ENCODE measurements around the gene PCDHA12.
"Not testable (repeated sequence)": the region's sequence is repeated elsewhere in the genome, so short reads cannot be mapped to it uniquely, and the experiment has no call there.

The PCDHA12 gene

GRCh38 chr5:140857177-140857986 lies 17.7 kb upstream of the PCDHA12 start:
- DNase-seq (ENCODE audit: low read depth) = no peak

DNA sequence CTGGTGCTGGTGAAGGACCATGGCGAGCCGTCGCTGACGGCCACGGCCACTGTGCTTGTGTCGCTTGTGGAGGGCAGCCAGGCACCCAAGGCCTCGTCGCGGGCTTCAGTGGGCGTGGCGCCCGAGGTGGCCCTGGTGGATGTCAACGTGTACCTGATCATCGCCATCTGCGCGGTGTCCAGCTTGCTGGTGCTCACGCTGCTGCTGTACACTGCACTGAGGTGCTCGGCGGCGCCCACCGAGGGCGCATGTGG lies 17.2 kb upstream of the PCDHA12 start:
- DNase-seq (ENCODE audit: low read depth) = no peak

GRCh38 chr5:140862441-140863295 lies 12.4 kb upstream of the PCDHA12 start:
- no peak for DNase-seq (ENCODE audit: low read depth)

GRCh38 chr5:140868721-140869554 lies 6.2 kb upstream of the PCDHA12 start, which contains the start of gene PCDHA11:
PCDHA11 (plus strand) TSS chr5:140868957; CDS start chr5:140869104, 147 bp downstream.
- no peak for DNase-seq (ENCODE audit: low read depth)

- DNase-seq (ENCODE audit: low read depth) = no peak
These were observed 5.6 kb upstream of the PCDHA12 start for GRCh38 chr5:140869555-140869886.

DNA sequence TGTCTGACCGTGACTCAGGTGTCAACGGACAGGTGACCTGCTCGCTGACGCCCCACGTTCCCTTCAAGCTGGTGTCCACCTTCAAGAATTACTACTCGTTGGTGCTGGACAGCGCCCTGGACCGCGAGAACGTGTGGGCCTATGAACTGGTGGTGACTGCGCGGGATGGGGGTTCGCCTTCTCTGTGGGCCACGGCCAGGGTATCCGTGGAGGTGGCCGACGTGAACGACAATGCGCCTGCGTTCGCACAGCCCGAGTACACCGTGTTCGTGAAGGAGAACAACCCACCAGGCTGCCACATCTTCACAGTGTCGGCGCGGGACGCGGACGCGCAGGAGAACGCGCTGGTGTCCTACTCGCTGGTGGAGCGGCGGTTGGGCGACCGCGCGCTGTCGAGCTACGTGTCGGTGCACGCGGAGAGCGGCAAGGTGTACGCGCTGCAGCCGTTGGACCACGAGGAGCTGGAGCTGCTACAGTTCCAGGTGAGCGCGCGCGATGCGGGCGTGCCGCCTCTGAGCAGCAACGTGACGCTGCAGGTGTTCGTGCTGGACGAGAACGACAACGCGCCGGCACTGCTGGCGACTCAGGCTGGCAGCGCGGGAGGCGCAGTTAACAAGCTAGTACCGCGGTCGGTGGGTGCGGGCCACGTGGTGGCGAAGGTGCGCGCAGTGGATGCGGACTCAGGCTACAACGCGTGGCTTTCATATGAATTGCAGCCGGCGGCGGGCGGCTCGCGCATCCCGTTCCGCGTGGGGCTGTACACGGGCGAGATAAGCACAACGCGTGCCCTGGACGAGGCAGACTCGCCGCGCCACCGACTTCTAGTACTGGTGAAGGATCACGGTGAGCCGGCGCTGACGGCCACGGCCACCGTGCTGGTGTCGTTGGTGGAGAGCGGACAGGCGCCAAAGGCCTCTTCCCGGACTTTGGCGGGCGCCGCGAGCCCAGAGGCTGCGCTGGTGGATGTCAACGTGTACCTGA lies 4.6 kb upstream of the PCDHA12 start:
- DNase-seq (ENCODE audit: low read depth) = no peak

DNA sequence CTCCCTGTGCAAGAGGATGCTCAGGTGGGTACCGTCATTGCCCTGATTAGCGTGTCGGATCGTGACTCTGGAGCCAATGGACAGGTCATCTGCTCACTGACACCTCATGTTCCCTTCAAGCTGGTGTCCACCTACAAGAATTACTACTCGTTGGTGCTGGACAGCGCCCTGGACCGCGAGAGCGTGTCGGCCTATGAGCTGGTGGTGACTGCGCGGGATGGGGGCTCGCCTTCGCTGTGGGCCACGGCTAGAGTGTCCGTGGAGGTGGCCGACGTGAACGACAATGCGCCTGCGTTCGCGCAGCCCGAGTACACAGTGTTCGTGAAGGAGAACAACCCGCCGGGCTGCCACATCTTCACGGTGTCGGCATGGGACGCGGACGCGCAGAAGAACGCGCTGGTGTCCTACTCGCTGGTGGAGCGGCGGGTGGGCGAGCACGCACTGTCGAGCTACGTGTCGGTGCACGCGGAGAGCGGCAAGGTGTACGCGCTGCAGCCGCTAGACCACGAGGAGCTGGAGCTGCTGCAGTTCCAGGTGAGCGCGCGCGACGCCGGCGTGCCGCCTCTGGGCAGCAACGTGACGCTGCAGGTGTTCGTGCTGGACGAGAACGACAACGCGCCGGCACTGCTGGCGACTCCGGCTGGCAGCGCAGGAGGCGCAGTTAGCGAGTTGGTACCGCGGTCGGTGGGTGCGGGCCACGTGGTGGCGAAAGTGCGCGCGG lies 1.6 kb downstream of the PCDHA12 start:
- not testable (repeated sequence) for DNase-seq (ENCODE audit: low read depth)

- DNase-seq (ENCODE audit: low read depth) = no peak
These were observed 2.1 kb downstream of the PCDHA12 start for GRCh38 chr5:140877262-140877581.

DNA sequence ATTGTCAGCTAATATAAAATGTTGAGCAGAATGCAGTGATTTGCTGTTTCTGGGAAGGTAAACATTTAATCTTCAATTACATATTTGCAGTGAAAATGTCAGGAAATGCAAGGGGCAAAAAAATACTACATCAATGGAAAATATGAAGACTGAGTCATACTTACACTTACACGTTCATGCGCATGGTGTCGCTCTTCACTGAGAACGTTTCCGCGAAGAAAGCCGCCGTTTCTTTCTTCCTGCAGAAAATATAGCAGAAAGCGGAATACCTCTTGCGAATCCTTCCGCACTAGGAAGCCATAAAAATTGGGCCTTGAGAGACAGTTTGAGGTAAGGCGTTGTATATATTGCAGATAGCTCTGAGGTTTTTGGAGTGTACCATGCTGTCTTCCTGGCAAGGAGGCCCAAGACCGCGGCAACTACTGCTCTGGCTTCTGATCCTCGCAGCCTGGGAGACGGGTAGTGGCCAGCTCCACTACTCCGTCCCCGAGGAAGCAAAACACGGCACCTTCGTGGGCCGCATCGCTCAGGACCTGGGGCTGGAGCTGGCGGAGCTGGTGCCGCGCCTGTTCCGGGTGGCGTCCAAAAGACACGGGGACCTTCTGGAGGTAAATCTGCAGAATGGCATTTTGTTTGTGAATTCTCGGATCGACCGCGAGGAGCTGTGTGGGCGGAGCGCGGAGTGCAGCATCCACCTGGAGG lies 6.9 kb downstream of the PCDHA12 start, which contains the start of gene PCDHA13:
PCDHA13 (plus strand) TSS at position 236 of the 702 bp plus-strand sequence; CDS start at position 381, 145 bp downstream.
- DNase-seq (ENCODE audit: low read depth) = no peak

DNA sequence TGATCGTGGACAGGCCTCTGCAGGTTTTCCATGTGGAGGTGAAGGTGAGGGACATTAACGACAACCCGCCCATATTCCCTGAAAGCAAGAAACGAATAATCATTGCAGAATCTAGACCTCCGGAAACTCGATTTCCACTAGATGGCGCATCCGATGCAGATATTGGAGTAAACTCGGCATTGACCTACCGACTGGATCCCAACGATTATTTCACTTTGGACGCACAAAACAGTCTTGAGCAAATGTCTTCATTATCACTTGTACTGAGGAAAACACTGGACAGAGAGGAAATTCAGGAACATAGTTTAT lies 7.4 kb downstream of the PCDHA12 start:
- DNase-seq (ENCODE audit: low read depth) = no peak

DNA sequence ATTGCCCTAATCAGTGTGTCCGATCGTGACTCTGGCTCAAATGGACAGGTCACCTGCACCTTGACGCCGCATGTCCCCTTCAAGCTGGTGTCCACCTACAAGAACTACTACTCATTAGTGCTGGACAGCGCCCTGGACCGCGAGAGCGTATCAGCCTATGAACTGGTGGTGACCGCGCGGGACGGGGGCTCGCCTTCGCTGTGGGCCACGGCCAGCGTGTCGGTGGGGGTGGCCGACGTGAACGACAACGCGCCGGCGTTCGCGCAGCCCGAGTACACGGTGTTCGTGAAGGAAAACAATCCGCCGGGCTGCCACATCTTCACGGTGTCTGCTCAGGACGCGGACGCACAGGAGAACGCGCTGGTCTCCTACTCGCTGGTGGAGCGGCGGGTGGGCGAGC lies 8.3 kb downstream of the PCDHA12 start:
- DNase-seq (ENCODE audit: low read depth) = no peak

- no peak for DNase-seq (ENCODE audit: low read depth)
These were observed 9.0 kb downstream of the PCDHA12 start for GRCh38 chr5:140883927-140884697.

DNA sequence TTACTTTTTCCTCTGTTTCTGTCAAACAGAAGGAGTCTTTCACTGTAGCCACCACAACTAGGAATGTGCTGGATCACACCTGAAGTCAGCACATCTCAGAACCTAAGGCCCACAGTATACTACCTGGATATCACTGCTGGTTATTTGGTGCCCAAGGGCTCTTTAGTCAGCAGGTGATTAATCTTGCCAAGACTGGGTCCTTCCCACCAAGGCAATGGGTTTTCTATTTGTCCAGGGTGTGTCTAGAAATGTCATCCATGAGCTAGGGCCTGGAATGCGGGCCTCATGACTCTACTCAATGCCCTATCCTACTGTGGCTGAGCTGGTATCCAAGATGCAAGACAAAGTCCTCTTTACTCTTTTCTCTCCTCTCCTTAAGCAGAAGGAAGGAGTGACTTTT lies 41.2 kb downstream of the PCDHA12 start:
- no peak for DNase-seq (ENCODE audit: low read depth)

GRCh38 chr5:140923601-140924000 lies 48.5 kb downstream of the PCDHA12 start:
- no peak for DNase-seq (ENCODE audit: low read depth)

DNA sequence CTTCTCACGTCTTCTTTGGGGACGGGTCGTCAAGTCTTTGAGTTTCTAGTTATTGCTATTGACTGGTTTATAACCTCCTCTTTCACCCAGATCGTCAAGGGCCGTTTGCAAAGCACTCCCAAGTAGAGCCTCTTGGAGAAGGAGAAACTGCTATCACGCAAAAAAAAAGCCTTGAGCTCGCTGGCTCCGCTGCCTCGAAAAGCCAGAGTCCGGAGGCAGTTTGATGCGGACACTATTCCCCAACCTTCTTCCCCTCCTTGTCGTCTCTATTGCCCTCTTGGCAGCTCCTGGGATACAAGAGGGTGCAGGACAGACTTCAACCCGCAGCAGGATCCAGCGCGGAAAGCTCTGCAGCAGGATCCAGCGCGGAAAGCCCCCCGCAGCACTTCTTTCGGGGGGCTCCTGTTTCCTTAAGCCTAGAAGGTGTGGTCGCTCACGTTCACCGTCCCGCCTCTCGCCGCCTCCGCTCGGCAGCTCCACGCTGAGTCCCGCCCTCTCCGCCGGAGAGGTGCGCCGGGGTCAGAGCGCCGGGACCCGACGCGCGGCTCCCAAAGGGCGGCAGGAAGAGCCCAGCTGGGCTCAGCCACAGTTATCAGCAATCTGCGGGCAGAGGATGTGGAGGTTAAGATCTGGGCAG lies 50.8 kb downstream of the PCDHA12 start, which contains the start of gene PCDHAC1:
PCDHAC1 (plus strand) TSS at position 494 of the 637 bp plus-strand sequence. CDS start 594 bp downstream, outside the sequence.
- no peak for DNase-seq (ENCODE audit: low read depth)

- DNase-seq (ENCODE audit: low read depth) = no peak
These were observed 51.5 kb downstream of the PCDHA12 start for GRCh38 chr5:140926443-140927227.

DNA sequence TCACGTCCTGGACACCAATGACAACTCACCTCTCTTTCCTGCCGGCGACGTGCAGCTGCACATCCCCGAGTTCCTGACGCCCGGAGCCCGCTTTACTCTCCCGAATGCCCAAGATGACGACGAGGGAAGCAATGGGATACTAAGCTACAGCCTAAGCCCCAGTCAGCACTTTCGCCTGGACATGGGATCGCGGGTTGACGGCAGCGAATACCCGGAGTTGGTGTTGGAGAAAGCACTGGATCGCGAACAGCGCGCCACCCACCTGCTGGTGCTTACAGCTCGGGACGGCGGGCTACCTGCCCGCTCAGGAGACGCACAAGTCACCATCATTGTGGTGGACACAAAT lies 52.1 kb downstream of the PCDHA12 start:
- DNase-seq (ENCODE audit: low read depth) = no peak
